Sigmoid colon (tissue), 4 donors: ENCODE measurements around the gene IQCE.

Experiments
- CTCF ChIP-seq, 4 experiments: fragments of 450-650 bp in 3 of 4; fragments of 200-600 bp in 1 of 4; IDR thresholded peaks; one replicate each; pipeline ENCODE4 v1.5.1; 2016 to 2019; ENCODE audit warnings: antibody characterized with exemption in 4 of 4, mild to moderate bottlenecking in 3 of 4, moderate library complexity in 2 of 4
- EP300 ChIP-seq, 4 donors: sonication (generic); formaldehyde crosslinking; IDR thresholded peaks; one replicate each; pipeline ENCODE4 v1.6.1; 2017; ENCODE audit warnings: antibody characterized with exemption in 4 of 4
- POLR2AphosphoS5 ChIP-seq, 4 donors: sonication (generic); formaldehyde crosslinking; IDR thresholded peaks; one replicate each; pipeline ENCODE4 v1.6.1; 2017; ENCODE audit warnings: antibody characterized with exemption in 4 of 4

GRCh38 chr7:2525658-2526630, 32.8 kb upstream of the IQCE start:
- TF ChIP-seq POLR2AphosphoS5 (IDR thresholded peaks at IDR 0.05) (no peak), EP300 (IDR thresholded peaks at IDR 0.05) (no peak), CTCF (IDR thresholded peaks at IDR 0.05) (no peak)
